ENCODE results near the gene KCNN3. TPM values are rescaled to one million over a fixed set of nuclear protein-coding genes. Genes with fewer than 3 reads are reported as not detected.

KCNN3 gene
- total and polyA plus RNA-seq, 2 of the 8 experiments (the other 6 are each of a cell fraction or from before 2014, with no cell fraction given): 2.8 to 3.7 TPM

DNA sequence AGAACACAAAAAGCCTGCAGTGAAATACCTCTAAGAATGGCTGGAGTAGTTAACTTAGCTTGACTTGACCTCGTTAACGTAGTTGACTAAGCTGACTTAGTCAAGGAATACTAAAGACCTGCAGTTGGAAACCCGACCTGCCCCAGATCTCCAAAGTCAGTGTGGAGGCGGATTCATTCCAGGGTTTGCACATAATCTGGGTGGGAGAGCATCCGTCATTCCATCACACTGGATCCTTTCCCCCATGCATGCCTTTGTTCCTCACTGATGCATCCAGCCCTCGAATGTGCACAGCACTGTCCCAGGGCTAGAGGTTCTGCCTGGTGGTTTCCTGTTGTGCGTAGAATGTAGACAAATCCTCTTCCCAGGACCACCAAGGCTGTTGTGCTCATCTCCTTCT is 76.4 kb downstream of the KCNN3 start:
- Histone ChIP-seq H3K9ac (replicated peaks in 1 of 4; ENCODE audit: extremely low read depth in 1 of 4, low read depth in 3 of 4, low read length in 3 of 4) (no peak overlapping the region), H3K9me3 (ENCODE audit: insufficient read depth in 2 of 2, low read depth in 1 of 2, low read length in 1 of 2) (no peaks in the 10 kb centered on the region), H3K56ac (replicated peaks; ENCODE audit: insufficient read length, low read depth, low read length) (no peak overlapping the region), H4K91ac (replicated peaks; ENCODE audit: insufficient read length, low read length) (no peak overlapping the region), H2BK12ac (ENCODE audit: low read depth, low read length) (no peak overlapping the region), H3K4me1 (replicated peaks in 1 of 4; ENCODE audit: control insufficient read depth in 3 of 4, insufficient read depth in 4 of 4, low read length in 3 of 4) (no peaks in the 10 kb centered on the region), H3K79me1 (ENCODE audit: low read depth, low read length) (no peaks in the 10 kb centered on the region), H3K4ac (replicated peaks; ENCODE audit: insufficient read length, low read depth, low read length) (no peak overlapping the region), H3K4me2 (ENCODE audit: insufficient read depth in 1 of 2, low read depth in 2 of 2, low read length in 2 of 2) (no peak overlapping the region), H3K23me2 (ENCODE audit: low read depth, low read length) (no peaks in the 10 kb centered on the region), H2BK5ac (ENCODE audit: low read depth, low read length) (no peak overlapping the region), H3K14ac (ENCODE audit: insufficient read length) (no peak overlapping the region), H2BK120ac (replicated peaks; ENCODE audit: low read depth, low read length) (no peak overlapping the region), H3K36me3 (ENCODE audit: control insufficient read depth in 2 of 4, insufficient read depth in 4 of 4, low read length in 3 of 4) (no peaks in the 10 kb centered on the region), H3K27me3 (replicated peaks in 1 of 4; ENCODE audit: control insufficient read depth in 3 of 4, extremely low read depth in 1 of 4, insufficient read depth in 3 of 4, low read length in 3 of 4) (no peaks in the 10 kb centered on the region; a peak in 1 of 7 replicates), H2AFZ (ENCODE audit: low read length) (no peak overlapping the region), H3K23ac (ENCODE audit: insufficient read length) (no peak overlapping the region), H2BK15ac (ENCODE audit: low read length) (no peak overlapping the region), H4K8ac (ENCODE audit: extremely low read depth, insufficient read depth, low read length) (no peak overlapping the region), H3K27ac (ENCODE audit: low read depth, low read length) (no peak overlapping the region), H4K20me1 (replicated peaks in 1 of 2; ENCODE audit: control insufficient read depth in 1 of 2, insufficient read depth in 2 of 2, low read length in 2 of 2) (no peaks in the 10 kb centered on the region), H3K79me2 (ENCODE audit: control insufficient read depth in 1 of 2, insufficient read depth in 2 of 2, low read length in 2 of 2) (no peaks in the 10 kb centered on the region), H4K5ac (ENCODE audit: insufficient read length, low read depth, low read length) (no peak overlapping the region), H2BK20ac (ENCODE audit: low read length) (no peak overlapping the region), H3K4me3 (ENCODE audit: extremely low read depth in 1 of 4, insufficient read depth in 2 of 4, low read depth in 3 of 4, low read length in 4 of 4) (no peak overlapping the region), H2AK5ac (ENCODE audit: low read depth, low read length) (no peak overlapping the region), H3K18ac (ENCODE audit: extremely low read depth, low read length) (no peak overlapping the region)
- 90% methylated on average over 7 of the region's 7 CpGs; no CpG with 5 or more reads in 1 of the 2 experiments for WGBS, 2 experiments (ENCODE audit: extremely low coverage in 1 of 2, insufficient coverage in 1 of 2, insufficient read length in 1 of 2, insufficient replicate concordance in 2 of 2, low coverage in 1 of 2, low lambda C conversion rate in 2 of 2, missing lambda C conversion rate in 1 of 2)
- CTCF ChIA-PET (ENCODE audit: partially characterized antibody): interaction anchor here (0.9 to 1.1 kb wide), 3 partner anchors 9 to 35 kb away, joined by 3 to 4 read pairs (median 3); no protein-coding TSS in a partner anchor
- FAIRE-seq (no peak), DNase-seq (ENCODE audit: low read depth in 1 of 2, low spot score in 2 of 2) (no peak)
- POLR2A ChIA-PET (ENCODE audit: partially characterized antibody): no interaction called here
- TF ChIP-seq HDAC6 (IDR thresholded peaks at IDR 0.05; ENCODE audit: low read depth, low read length): no peak
- TF ChIP-seq SIRT6 (IDR thresholded peaks at IDR 0.05; ENCODE audit: low read length): no peak
- no peak for TF ChIP-seq ASH2L (IDR thresholded peaks at IDR 0.05; ENCODE audit: low read length)
- TF ChIP-seq GTF2F1 (IDR thresholded peaks at IDR 0.05; ENCODE audit: borderline replicate concordance, low read depth, low read length): no peak
- no peak for TF ChIP-seq FOSL1 (IDR thresholded peaks at IDR 0.05; ENCODE audit: insufficient read depth, low read depth, low read length)
- no peak for TF ChIP-seq TCF12 (IDR thresholded peaks at IDR 0.05; ENCODE audit: low read depth, low read length)
- no peak for TF ChIP-seq SIX5 (IDR thresholded peaks at IDR 0.05; ENCODE audit: low read depth, low read length)
- no peak for TF ChIP-seq TAF7 (optimal IDR thresholded peaks at IDR 0.05; ENCODE audit: borderline replicate concordance, low read depth, low read length)
